ENCODE data around the gene PALM3. TPM values are rescaled to one million over a fixed set of nuclear protein-coding genes. Genes with fewer than 3 reads are reported as not detected.

PALM3 gene
- total and polyA plus RNA-seq, 2 donors (not counting 3 experiments of a cell fraction or from before 2014, with no cell fraction given): 0.08 to 0.31 TPM

- intact Hi-C loops (cut with micrococcal nuclease) (loop anchor here (2.0 to 5.0 kb wide), 4 partner anchors 39 to 127 kb away; partner anchors contain the start of genes BRME1, CC2D1A, DCAF15 and MISP3), dilution Hi-C loops (cut with MboI; ENCODE audit: extremely low pct_ligation_motif_present, low sequenced_read_pairs) (no loop called here)
- CTCF ChIA-PET: no interaction called here
- POLR2A ChIA-PET: no interaction called here
- FAIRE-seq (no peak), DNase-seq (ENCODE audit: low read depth, low spot score) (no peak)
- no peak overlapping the region for H3K27ac ChIP-seq (ENCODE audit: insufficient read depth, low read depth, low read length)
- no peak overlapping the region for H3K9ac ChIP-seq (replicated peaks; ENCODE audit: extremely low read depth, insufficient read depth, low read length)
- no peak overlapping the region for H2AFZ ChIP-seq (ENCODE audit: low read depth, low read length)
- H3K27me3 ChIP-seq (ENCODE audit: control insufficient read depth in 2 of 2, insufficient read depth in 2 of 2, low read length in 2 of 2): peaks cover 0 to 2% of the 10 kb centered on the region in 2 experiments
- no TSS peak for BruUV-seq (replicated peaks)
- H3K9me1 ChIP-seq (replicated peaks; ENCODE audit: control insufficient read depth, extremely low read depth, insufficient read depth, low read length): no peaks in the 10 kb centered on the region
- H3K4me3 ChIP-seq (replicated peaks in 1 of 3; ENCODE audit: insufficient read depth in 1 of 3, low read depth in 1 of 3, low read length in 3 of 3): no peak overlapping the region
- peaks cover 6% of the 10 kb centered on the region for H3K4me1 ChIP-seq (ENCODE audit: control insufficient read depth, extremely low read depth, insufficient read depth, low read length)
- H3K79me2 ChIP-seq (ENCODE audit: control insufficient read depth, insufficient read depth, low read length): no peaks in the 10 kb centered on the region
- no peaks in the 10 kb centered on the region for H3K36me3 ChIP-seq (ENCODE audit: control insufficient read depth in 2 of 2, extremely low read depth in 1 of 2, insufficient read depth in 2 of 2, low read length in 2 of 2)
- no peak overlapping the region for H3K4me2 ChIP-seq (ENCODE audit: insufficient read depth, low read length)
- no peaks in the 10 kb centered on the region for H3K9me3 ChIP-seq (replicated peaks; ENCODE audit: control insufficient read depth, insufficient read depth, low read length)
- no peak for TF ChIP-seq EZH2 (IDR thresholded peaks at IDR 0.05; ENCODE audit: borderline replicate concordance, low read depth, low read length, severe bottlenecking)
- no peak for TF ChIP-seq FOS (IDR thresholded peaks at IDR 0.05; ENCODE audit: borderline replicate concordance, insufficient read depth, low read length)
- TF ChIP-seq MAX (IDR thresholded peaks at IDR 0.05; ENCODE audit: insufficient read depth, insufficient read length): no peak
- TF ChIP-seq POLR2A (IDR thresholded peaks at IDR 0.05; ENCODE audit: low read depth, low read length): no peak
- TF ChIP-seq, protein P1, sequence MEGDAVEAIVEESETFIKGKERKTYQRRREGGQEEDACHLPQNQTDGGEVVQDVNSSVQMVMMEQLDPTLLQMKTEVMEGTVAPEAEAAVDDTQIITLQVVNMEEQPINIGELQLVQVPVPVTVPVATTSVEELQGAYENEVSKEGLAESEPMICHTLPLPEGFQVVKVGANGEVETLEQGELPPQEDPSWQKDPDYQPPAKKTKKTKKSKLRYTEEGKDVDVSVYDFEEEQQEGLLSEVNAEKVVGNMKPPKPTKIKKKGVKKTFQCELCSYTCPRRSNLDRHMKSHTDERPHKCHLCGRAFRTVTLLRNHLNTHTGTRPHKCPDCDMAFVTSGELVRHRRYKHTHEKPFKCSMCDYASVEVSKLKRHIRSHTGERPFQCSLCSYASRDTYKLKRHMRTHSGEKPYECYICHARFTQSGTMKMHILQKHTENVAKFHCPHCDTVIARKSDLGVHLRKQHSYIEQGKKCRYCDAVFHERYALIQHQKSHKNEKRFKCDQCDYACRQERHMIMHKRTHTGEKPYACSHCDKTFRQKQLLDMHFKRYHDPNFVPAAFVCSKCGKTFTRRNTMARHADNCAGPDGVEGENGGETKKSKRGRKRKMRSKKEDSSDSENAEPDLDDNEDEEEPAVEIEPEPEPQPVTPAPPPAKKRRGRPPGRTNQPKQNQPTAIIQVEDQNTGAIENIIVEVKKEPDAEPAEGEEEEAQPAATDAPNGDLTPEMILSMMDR (IDR thresholded peaks at IDR 0.05; ENCODE audit: extremely low read depth in 1 of 2, insufficient read depth in 1 of 2, low read depth in 1 of 2, low read length in 2 of 2): no peak
- TF ChIP-seq JUN (IDR thresholded peaks at IDR 0.05; ENCODE audit: borderline replicate concordance, insufficient read depth, insufficient read length, low read depth): no peak
- TF ChIP-seq POLR2AphosphoS5 (IDR thresholded peaks at IDR 0.05; ENCODE audit: insufficient read depth, low read depth, low read length): no peak
- no peak for TF ChIP-seq MYC (IDR thresholded peaks at IDR 0.05; ENCODE audit: low read depth, low read length)
- TF ChIP-seq GATA2 (IDR thresholded peaks at IDR 0.05; ENCODE audit: insufficient read depth, insufficient read length, low read depth, low read length): no peak
- no peaks in the 10 kb centered on the region for H4K20me1 ChIP-seq (replicated peaks; ENCODE audit: control insufficient read depth, extremely low read depth, insufficient read depth, low read length)
These were observed 27.9 kb downstream of the PALM3 start for GRCh38 chr19:14033946-14034345.

All from endothelial cell of umbilical vein (primary cell).